ENCODE data around the gene NLRP7.
"Not testable (repeated sequence)": the region's sequence is repeated elsewhere in the genome, so short reads cannot be mapped to it uniquely, and the experiment has no call there.

NLRP7 gene

DNA sequence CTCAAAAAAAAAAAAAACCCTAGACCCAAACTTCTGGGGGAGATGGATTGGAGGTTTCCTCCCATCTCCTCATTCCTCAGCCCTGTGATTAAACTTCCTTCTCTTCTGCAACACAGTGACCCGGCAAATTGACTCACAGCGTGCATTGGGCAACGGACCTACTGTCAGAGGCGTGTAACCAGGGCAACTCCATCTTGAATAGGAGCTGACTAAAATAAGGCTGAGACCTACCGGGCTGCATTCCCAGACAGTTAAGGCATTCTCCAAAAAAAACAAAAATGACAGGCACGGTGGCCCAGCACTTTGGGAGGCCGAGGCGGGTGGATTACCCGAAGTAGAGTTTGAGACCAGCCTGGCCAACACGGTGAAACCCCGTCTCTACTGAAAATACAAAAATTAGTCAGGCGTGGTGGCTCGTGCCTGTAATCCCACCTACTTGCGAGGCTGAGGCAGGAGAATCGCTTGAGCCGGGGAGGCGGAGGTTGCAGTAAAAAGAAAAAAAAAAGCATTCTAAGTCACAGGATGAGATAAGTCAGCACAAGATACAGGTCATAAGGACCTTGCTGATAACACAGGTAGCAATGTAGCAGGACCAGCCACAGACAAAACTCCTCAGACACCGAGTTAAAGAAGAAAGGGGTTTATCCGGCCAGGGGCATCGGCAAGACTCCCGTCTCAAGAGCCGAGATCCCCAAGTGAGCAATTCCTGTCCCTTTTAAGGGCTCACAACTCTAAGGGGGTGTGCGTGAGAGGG is 5.4 kb upstream of the NLRP7 start:
- Histone ChIP-seq H3K27me3 (ENCODE audit: control insufficient read depth, insufficient read depth, low read length) (no peaks in the 10 kb centered on the region), H3K36me3 (ENCODE audit: control insufficient read depth, insufficient read depth, low read length) (no peaks in the 10 kb centered on the region), H3K9me3 (ENCODE audit: control insufficient read depth, low read length) (no peaks in the 10 kb centered on the region), H3K4me3 (ENCODE audit: low read length) (no peak overlapping the region), H3K4me1 (ENCODE audit: control insufficient read depth, insufficient read depth, low read length) (no peaks in the 10 kb centered on the region), H3K9ac (ENCODE audit: low read length) (no peak overlapping the region)

DNA sequence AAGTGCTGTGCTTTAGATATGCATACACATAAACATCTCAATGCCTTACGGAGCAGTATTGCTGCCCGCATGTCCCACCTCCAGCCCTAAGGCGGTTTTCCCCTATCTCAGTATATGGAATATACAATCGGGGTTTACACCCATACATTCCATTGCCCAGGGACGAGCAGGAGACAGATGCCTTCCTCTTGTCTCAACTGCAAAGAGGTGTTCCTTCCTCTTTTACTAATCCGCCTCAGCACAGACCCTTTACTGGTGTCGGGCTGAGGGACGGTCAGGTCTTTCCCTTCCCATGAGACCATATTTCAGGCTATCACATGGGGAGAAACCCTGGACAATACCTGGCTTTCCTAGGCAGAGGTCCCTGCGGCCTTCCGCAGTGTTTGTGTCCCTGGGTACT is 3.2 kb upstream of the NLRP7 start:
- not testable (repeated sequence) for H3K9ac ChIP-seq (ENCODE audit: low read length)

GRCh38 chr19:54949412-54949811 is 2.1 kb upstream of the NLRP7 start:
- H3K4me3 ChIP-seq (ENCODE audit: low read length): no peak overlapping the region
- no peaks in the 10 kb centered on the region for H3K4me1 ChIP-seq (ENCODE audit: control insufficient read depth, insufficient read depth, low read length)
- H3K36me3 ChIP-seq (ENCODE audit: control insufficient read depth, insufficient read depth, low read length): no peaks in the 10 kb centered on the region
- H3K9ac ChIP-seq (ENCODE audit: low read length): no peak overlapping the region
- no peaks in the 10 kb centered on the region for H3K9me3 ChIP-seq (ENCODE audit: control insufficient read depth, low read length)
- H3K27me3 ChIP-seq (ENCODE audit: control insufficient read depth, insufficient read depth, low read length): no peaks in the 10 kb centered on the region

More for the DNA sequence above, 3.2 kb upstream of the NLRP7 start:
- H3K9me3 ChIP-seq (ENCODE audit: control insufficient read depth, low read length); H3K27me3 ChIP-seq (ENCODE audit: control insufficient read depth, insufficient read depth, low read length); H3K4me1 ChIP-seq (ENCODE audit: control insufficient read depth, insufficient read depth, low read length); H3K36me3 ChIP-seq (ENCODE audit: control insufficient read depth, insufficient read depth, low read length); H3K4me3 ChIP-seq (ENCODE audit: low read length): not testable (repeated sequence)

- H3K27me3 ChIP-seq (ENCODE audit: control insufficient read depth, insufficient read depth, low read length); H3K4me1 ChIP-seq (ENCODE audit: control insufficient read depth, insufficient read depth, low read length); H3K4me3 ChIP-seq (ENCODE audit: low read length); H3K36me3 ChIP-seq (ENCODE audit: control insufficient read depth, insufficient read depth, low read length); H3K9ac ChIP-seq (ENCODE audit: low read length); H3K9me3 ChIP-seq (ENCODE audit: control insufficient read depth, low read length): not testable (repeated sequence)
Measured at GRCh38 chr19:54943772-54944361, 3.5 kb downstream of the NLRP7 start.

GRCh38 chr19:54939538-54939937 is 7.8 kb downstream of the NLRP7 start:
- H3K4me1 ChIP-seq (ENCODE audit: control insufficient read depth, insufficient read depth, low read length); H3K4me3 ChIP-seq (ENCODE audit: low read length); H3K9me3 ChIP-seq (ENCODE audit: control insufficient read depth, low read length); H3K9ac ChIP-seq (ENCODE audit: low read length); H3K27me3 ChIP-seq (ENCODE audit: control insufficient read depth, insufficient read depth, low read length); H3K36me3 ChIP-seq (ENCODE audit: control insufficient read depth, insufficient read depth, low read length): not testable (repeated sequence)

DNA sequence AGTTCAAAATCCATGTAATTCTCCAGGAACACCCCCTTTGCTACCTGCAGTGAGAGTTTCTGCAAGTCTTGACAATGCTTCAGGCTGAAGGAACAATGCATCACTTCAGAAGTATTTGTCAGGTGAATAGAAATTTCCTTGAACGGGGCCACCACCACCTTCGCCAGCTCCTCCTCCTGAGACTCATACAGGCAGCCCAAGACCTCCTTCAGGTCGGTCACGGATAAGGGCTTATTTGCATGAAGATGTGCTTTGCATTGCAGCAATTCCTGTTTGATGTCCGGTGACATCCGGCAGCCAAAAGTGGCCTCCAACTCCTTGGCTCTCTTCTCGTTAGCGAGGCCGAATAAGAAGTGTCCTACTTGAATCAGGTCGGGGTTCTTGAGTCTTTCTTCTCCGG is 8.4 kb downstream of the NLRP7 start:
- H3K9me3 ChIP-seq (ENCODE audit: control insufficient read depth, low read length): no peaks in the 10 kb centered on the region
- no peak overlapping the region for H3K9ac ChIP-seq (ENCODE audit: low read length)
- no peak overlapping the region for H3K4me3 ChIP-seq (ENCODE audit: low read length)
- no peaks in the 10 kb centered on the region for H3K36me3 ChIP-seq (ENCODE audit: control insufficient read depth, insufficient read depth, low read length)
- no peaks in the 10 kb centered on the region for H3K27me3 ChIP-seq (ENCODE audit: control insufficient read depth, insufficient read depth, low read length)
- H3K4me1 ChIP-seq (ENCODE audit: control insufficient read depth, insufficient read depth, low read length): no peaks in the 10 kb centered on the region

DNA sequence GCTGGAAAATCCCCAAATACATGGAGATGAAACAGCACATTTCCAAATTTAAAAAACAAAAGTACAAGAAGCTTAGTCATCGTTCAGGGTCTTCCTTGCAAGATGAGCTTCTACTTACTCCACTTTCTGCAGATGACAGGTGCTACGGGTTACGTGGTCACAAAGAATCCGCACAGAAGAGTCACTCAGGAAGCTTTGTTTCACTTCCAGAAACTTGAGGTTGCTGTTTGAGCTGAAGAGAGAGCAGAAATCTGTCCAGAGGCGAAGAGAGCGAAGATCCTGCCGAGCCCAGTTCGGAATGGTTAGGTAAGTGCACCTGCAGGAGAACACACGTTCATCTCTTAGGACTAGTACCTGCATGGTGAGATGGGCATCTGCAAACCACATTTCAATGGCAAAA is 9.4 kb downstream of the NLRP7 start:
- Histone ChIP-seq H3K9ac (ENCODE audit: low read length) (no peak overlapping the region), H3K4me1 (ENCODE audit: control insufficient read depth, insufficient read depth, low read length) (no peaks in the 10 kb centered on the region), H3K36me3 (ENCODE audit: control insufficient read depth, insufficient read depth, low read length) (no peaks in the 10 kb centered on the region), H3K4me3 (ENCODE audit: low read length) (no peak overlapping the region), H3K27me3 (ENCODE audit: control insufficient read depth, insufficient read depth, low read length) (no peaks in the 10 kb centered on the region), H3K9me3 (ENCODE audit: control insufficient read depth, low read length) (no peaks in the 10 kb centered on the region)

GRCh38 chr19:54928299-54928698 is 19.0 kb downstream of the NLRP7 start:
- no peak overlapping the region for H3K4me3 ChIP-seq (ENCODE audit: low read length)
- H3K4me1 ChIP-seq (ENCODE audit: control insufficient read depth, insufficient read depth, low read length): no peaks in the 10 kb centered on the region
- H3K9ac ChIP-seq (ENCODE audit: low read length): no peak overlapping the region
- H3K36me3 ChIP-seq (ENCODE audit: control insufficient read depth, insufficient read depth, low read length): no peaks in the 10 kb centered on the region
- H3K9me3 ChIP-seq (ENCODE audit: control insufficient read depth, low read length): no peaks in the 10 kb centered on the region
- H3K27me3 ChIP-seq (ENCODE audit: control insufficient read depth, insufficient read depth, low read length): no peaks in the 10 kb centered on the region

DNA sequence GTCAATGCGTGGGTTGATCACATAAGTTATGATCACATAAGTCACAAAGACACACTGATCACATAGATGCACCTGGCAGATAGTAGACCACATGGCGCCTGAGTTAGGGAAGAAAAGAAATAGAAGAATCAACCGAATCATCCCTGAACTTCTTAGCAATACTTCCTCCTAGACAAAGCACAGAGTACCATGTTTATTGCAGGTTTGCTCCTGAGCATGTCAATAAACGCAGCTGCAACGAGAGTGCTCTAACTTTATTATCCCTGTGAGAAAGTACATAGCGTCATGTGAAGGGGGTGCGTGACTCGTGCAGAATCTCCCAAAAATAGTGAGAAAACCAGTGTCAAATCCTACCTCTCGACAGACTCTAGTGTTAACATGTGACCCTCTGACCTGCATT is 24.1 kb downstream of the NLRP7 start:
- H3K4me1 ChIP-seq (ENCODE audit: control insufficient read depth, insufficient read depth, low read length): no peaks in the 10 kb centered on the region
- no peak overlapping the region for H3K4me3 ChIP-seq (ENCODE audit: low read length)
- no peaks in the 10 kb centered on the region for H3K36me3 ChIP-seq (ENCODE audit: control insufficient read depth, insufficient read depth, low read length)
- no peak overlapping the region for H3K9ac ChIP-seq (ENCODE audit: low read length)
- H3K9me3 ChIP-seq (ENCODE audit: control insufficient read depth, low read length): no peaks in the 10 kb centered on the region
- no peaks in the 10 kb centered on the region for H3K27me3 ChIP-seq (ENCODE audit: control insufficient read depth, insufficient read depth, low read length)

GRCh38 chr19:54921082-54921481 is 26.2 kb downstream of the NLRP7 start:
- Histone ChIP-seq H3K4me1 (ENCODE audit: control insufficient read depth, insufficient read depth, low read length) (no peaks in the 10 kb centered on the region), H3K9ac (ENCODE audit: low read length) (no peak overlapping the region), H3K9me3 (ENCODE audit: control insufficient read depth, low read length) (no peaks in the 10 kb centered on the region), H3K27me3 (ENCODE audit: control insufficient read depth, insufficient read depth, low read length) (no peaks in the 10 kb centered on the region), H3K4me3 (ENCODE audit: low read length) (no peak overlapping the region), H3K36me3 (ENCODE audit: control insufficient read depth, insufficient read depth, low read length) (no peaks in the 10 kb centered on the region)

GRCh38 chr19:54919646-54920563 is 27.4 kb downstream of the NLRP7 start:
- H3K36me3 ChIP-seq (ENCODE audit: control insufficient read depth, insufficient read depth, low read length); H3K4me1 ChIP-seq (ENCODE audit: control insufficient read depth, insufficient read depth, low read length); H3K4me3 ChIP-seq (ENCODE audit: low read length); H3K9ac ChIP-seq (ENCODE audit: low read length); H3K27me3 ChIP-seq (ENCODE audit: control insufficient read depth, insufficient read depth, low read length); H3K9me3 ChIP-seq (ENCODE audit: control insufficient read depth, low read length): not testable (repeated sequence)

DNA sequence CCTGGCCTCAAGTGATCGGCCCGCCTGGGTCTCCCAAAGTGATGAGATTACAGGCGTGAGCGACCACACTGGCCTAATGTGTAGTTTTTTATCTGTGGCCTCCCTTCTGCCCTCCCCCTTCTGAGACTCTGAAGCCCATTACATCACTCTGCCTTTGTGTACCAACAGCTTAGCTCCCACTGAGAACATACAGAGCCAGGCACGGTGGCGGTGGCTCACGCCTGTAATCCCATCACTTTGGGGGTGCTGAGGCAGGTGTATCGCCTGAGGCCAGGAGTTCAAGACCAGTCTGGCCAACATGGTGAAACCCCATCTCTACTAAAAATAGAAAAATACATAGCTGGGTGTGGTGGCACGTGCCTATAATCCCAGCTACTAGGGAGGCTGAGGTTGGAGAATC is 28.8 kb downstream of the NLRP7 start:
- Histone ChIP-seq H3K9ac (ENCODE audit: low read length) (no peak overlapping the region), H3K4me3 (ENCODE audit: low read length) (no peak overlapping the region), H3K36me3 (ENCODE audit: control insufficient read depth, insufficient read depth, low read length) (no peaks in the 10 kb centered on the region), H3K27me3 (ENCODE audit: control insufficient read depth, insufficient read depth, low read length) (no peaks in the 10 kb centered on the region), H3K4me1 (ENCODE audit: control insufficient read depth, insufficient read depth, low read length) (no peaks in the 10 kb centered on the region), H3K9me3 (ENCODE audit: control insufficient read depth, low read length) (no peaks in the 10 kb centered on the region)
